KG1 (cell line): ENCODE measurements around the gene SLC39A11.
"Not testable (repeated sequence)": the region's sequence is repeated elsewhere in the genome, so short reads cannot be mapped to it uniquely, and the experiment has no call there.

ENCODE experiments used
- DNase-seq: peaks from one replicate; lab custom pipeline; 2025; lab: John Stamatoyannopoulos, UW

Gene SLC39A11

GRCh38 chr17:72654706-72655105 is 437.8 kb downstream of the SLC39A11 start:
- no peak for DNase-seq

DNA sequence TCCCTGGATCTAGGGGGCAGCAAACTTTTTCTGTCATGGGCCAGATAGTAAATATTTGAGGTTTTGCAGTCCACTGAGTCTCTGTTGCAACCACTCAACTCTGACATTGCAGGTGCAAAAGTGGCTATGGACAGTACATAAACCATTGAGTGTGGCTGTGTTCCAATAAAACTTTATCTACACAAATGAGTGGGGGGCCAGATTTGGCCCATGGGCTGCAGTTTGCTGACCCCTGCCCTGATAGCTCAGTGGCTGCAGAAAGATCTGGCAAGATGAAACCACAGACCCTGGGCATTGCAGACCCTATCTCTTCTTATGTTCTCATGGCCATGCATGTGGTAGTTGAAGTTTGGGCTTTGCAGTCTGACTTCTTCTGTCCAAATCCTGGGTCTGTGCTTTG is 440.5 kb downstream of the SLC39A11 start:
- DNase-seq = no peak

DNA sequence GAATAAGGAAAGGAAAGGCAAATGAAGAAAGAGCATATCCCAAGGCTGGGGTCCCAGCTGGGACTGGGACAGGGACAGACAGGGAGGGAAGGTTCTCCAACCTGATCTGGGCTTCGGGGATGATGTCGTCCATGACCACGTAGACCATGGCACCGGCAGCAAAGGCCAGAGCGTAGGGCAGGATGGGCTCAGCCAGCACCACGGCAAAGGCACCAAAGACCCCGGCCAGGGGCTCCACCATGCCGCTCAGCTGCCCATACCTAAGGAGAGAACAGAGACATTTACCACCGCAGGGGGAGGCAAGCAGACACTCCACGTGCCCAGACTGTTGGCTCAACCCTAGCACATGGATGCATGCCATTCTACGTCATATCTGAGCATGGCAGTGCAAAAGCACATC is 443.8 kb downstream of the SLC39A11 start:
- DNase-seq = no peak

GRCh38 chr17:72646176-72646575 is 446.3 kb downstream of the SLC39A11 start:
- no peak for DNase-seq

GRCh38 chr17:72644492-72644891 is 448.0 kb downstream of the SLC39A11 start:
- no peak for DNase-seq

DNA sequence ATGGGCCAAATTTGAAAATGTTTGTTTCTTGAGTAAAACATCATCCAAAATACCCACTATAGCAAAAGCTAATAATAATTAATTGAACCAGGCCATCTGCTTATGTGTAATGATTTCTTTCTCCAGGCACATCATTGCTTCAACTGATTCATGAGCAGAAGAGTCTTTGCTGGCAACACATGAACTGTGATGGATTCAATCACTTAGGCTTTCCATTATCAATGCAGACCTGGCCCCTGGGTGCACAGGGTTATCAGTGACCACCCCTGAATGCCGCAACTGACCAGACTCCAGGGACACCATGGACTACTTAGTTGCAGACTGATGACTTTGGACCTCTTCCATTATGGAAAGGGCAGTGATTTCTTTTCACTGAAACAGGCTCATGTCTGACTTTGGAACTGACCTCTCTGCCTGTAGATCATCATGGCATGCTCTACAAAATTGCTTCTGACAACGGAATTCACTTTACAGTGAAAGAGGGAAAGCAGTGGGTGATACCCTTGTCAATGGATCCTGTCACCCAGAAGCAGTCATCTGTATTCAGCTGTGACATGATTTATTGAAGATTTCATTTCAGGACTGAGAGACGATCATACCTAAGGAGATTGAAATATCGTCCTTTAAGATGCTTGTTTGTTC is 448.8 kb downstream of the SLC39A11 start:
- no peak for DNase-seq

GRCh38 chr17:72642720-72643119 is 449.8 kb downstream of the SLC39A11 start:
- DNase-seq = no peak

- DNase-seq = no peak
These were observed 451.9 kb downstream of the SLC39A11 start for GRCh38 chr17:72640415-72641165.

DNA sequence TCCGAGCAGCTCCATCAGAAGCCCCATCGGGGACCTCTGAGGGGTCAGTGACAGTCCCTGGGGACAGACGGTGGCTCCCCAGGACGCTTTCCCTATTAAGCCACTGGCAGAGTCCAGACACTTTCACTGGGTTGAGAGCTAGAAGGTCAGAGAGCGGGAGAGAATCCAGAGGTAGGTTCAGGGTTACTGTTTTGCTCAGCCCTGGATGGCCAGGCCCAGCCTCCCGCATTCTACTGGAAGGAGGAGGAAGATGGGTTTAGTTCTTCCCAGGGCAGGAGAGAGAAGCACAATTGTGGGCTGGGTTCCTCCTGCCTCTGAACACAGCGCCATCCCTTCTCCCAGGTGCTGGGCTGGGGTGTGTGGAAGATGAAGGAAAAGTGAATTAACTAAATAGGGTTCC is 452.8 kb downstream of the SLC39A11 start:
- no peak for DNase-seq

DNA sequence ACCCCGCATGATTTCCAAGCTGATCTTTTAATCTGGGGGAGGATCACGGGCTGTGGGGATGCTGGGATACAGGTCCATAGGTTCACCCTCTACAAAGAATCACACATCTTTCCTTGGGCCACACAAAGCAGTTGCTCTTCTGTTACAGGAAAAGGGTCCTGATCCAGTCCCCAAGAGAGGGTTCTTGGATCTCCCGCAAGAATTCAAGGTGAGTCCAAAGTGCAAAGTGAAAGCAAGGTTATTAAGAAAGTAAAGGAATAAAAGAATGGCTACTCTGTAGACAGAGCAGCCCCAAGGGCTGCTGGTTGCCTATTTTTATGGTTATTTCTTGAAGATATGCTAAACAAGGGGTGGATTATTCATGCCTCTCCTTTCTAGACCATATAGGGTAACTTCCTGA is 453.6 kb downstream of the SLC39A11 start:
- not testable (repeated sequence) for DNase-seq

DNA sequence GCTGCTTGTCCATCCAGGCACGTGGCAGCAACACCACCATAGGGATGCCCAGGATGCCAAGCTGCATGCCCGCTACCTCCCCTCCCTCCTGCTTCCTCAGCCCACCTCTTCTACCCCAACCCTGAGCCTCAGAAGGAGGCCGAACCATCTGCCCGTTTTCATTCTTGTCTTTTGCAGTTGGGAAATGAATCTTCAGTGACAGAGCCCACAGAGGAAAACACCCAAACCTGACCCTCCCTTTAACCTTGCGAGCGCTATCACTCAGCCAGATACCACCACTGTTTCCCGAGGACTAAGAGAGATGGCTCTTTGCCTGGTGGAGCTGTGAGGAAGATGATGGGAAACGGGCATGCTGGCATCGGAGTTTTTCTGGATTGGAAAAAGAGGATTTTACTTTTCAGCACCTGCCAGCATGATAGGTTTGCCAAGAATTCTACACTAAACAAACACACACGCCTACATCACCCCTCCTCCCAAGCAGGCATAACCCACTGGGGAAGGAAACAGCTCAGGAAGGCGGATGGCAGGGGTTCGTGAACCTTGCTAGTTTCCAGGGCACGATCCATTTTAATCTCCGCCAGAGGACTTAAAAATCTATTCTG is 457.4 kb downstream of the SLC39A11 start:
- DNase-seq = no peak

DNA sequence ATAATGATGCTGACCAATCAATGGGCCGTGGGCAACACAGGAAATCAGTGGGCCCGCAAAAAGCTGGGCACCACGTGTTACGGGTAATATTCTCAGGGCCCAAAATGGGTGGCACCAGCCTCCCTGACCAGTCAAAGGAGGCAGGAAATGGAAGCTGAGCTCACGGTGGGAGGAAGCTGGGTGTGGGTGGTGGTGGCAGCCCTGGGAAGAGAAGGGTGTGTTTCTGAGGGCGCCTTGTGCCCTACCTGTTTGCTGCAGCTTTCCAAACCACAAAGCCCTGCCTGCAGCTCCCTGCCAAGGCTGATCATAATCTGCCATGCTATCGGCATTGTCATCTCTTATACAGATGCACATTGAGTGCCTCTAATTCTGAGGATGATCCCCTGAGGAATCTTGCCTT is 457.9 kb downstream of the SLC39A11 start:
- no peak for DNase-seq

- DNase-seq = no peak
These were observed 460.4 kb downstream of the SLC39A11 start for GRCh38 chr17:72631949-72632684.

GRCh38 chr17:72631568-72631948 is 460.9 kb downstream of the SLC39A11 start:
- no peak for DNase-seq

DNA sequence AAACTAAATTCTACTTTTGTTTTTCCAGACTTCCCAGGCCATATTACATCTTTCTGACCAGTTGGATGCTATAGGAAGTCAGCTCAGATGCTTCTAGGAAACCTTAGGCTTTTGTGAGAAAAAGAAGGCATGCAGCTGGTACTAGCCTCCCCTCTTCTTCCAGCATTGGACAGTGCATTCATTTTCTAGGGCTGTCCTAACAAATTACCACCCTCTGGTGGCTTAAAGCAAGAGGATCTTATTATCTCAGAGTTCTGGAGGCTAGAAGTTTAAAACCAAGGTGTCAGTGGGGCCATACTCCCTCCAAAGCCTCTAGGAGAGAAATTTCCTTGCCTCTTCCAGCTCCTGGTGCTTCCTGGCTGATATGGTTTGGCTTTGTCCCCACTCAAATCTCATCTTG is 467.8 kb downstream of the SLC39A11 start:
- DNase-seq = no peak

- no peak for DNase-seq
These were observed 468.3 kb downstream of the SLC39A11 start for GRCh38 chr17:72624226-72624625.

DNA sequence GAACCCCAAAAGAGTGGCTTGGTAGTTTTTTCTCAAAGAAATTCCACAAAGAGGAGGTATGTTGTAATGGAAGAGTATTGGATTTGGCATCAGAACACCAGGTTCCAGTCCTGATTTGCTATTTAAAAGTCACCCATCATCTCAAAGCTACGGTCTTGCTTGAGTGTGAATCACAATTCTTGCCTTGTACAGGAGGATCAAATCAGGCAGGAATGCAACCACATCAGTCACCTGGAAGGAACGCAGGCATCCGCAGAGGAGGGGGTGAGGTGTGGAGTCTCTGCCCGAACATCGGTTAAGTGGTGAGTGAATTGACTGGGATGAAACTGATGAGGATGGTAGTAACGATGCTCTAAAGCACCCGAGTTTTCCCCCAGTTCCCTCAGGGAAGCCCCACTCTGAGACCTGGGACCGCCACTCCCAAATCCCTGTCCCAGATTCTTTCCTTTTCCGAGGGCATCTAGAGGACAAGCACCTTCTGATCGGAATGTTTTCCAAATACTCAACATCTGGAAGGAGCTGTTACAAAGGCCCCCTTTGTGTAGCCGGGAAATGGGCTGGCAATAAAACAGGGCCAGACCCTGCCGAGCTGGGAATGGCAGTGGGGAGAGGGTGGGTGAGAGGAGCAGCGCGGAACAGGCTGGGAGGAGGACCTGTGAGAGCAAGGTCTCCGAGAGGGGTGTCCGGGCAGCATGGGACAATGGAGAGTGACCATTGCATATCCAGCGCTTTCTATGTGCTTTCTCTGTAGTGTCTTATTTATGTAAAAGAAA is 469.6 kb downstream of the SLC39A11 start:
- DNase-seq = no peak

DNA sequence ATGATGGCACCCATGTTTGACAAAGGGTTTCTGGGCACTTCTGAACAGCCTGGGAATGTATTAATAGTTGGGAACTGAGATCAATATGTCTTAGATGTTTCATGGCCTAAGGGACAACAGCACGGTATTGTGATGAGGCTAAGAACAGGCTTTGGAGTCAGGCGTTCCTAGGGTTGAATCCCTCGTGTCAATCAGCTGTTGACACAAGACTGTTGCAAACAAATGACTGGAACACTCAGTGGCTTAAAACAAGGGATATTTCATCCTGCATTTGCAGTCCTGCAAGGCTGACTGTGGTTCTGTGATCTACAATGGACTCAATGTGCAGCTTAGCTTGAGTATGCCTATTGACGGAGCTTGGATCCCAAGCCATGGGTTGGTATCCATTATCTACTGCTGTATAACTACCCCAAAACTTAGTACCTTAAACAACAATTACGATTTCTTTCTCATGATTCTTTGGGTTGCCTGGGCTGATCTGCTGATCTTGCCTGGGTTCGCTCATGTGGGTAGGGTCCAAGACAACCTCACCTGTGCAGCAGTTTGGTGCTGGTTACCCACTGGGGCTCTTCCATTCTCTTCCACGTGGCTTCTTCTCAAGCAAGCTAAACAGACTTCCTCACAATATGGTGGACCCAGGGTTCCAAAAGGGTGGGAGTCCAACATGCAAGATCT is 472.4 kb downstream of the SLC39A11 start:
- no peak for DNase-seq

DNA sequence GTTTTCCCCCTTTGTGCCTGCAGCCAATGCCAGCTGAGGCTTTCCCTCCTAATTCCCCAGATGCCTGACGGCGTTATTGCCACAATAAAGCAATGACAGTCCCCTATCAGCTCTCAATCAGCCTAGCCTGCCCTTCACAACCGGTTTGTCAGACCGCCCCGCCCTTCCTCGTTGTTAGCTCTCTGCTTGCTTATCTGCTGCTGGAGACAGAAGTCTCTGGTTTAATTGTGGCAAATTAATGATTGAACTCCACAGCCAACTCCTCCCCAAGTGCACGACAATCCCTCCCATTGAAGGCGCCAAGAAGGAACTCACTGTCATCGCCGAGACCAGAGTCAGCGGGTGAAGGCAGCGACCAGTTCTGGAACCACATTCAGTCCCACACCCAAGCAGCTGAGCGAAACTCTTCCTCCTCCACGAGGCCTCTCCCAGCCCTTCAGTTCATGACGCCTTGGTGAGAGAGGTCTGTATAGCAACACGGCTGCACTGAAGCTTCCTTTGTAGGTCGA is 474.4 kb downstream of the SLC39A11 start:
- DNase-seq = no peak

GRCh38 chr17:72617557-72617956 is 474.9 kb downstream of the SLC39A11 start:
- DNase-seq = no peak

DNA sequence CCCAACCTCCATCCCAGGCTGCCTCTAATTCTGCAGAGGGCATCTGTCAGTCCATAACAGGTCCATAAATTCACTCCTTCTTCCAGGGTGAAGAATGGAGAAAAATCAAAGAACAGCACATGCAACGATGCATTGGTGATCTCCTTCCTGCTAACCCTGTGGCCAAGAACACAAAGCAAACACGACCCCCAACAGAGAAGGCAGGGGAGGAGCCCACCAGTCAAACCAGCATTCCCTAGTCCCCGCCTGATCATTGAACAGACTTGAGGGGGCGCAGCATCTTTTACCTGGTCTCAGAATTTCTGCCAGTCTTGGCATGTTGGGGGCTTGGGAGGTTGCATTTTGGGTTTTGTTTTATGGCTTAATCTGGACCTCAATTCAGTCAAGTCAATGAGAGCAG is 476.0 kb downstream of the SLC39A11 start:
- DNase-seq = no peak
